HG03025 (cell line): Measurements from ENCODE around the gene HOXC9.
"Not testable (repeated sequence)": the region's sequence is repeated elsewhere in the genome, so short reads cannot be mapped to it uniquely, and the experiment has no call there.

Experiments
- ATAC-seq: cut with Tn5 transposase; IDR thresholded peaks from one replicate; pipeline ENCODE4 v1.9.1; 2021; ENCODE audit warnings: mild to moderate bottlenecking, moderate library complexity; ENCODE audit not compliant: unreplicated experiment, low FRiP score

HOXC9 gene

GRCh38 chr12:54036620-54037359 lies 36.8 kb downstream of the HOXC9 start:
- ATAC-seq: no peak

GRCh38 chr12:54037360-54038283 lies 37.7 kb downstream of the HOXC9 start:
- ATAC-seq: no peak

GRCh38 chr12:54038284-54038870 lies 38.4 kb downstream of the HOXC9 start:
- ATAC-seq: no peak

- ATAC-seq: no peak
These were observed 39.0 kb downstream of the HOXC9 start for GRCh38 chr12:54038871-54039414.

- ATAC-seq: no peak
These were observed 39.6 kb downstream of the HOXC9 start for GRCh38 chr12:54039417-54040147.

GRCh38 chr12:54040148-54040494 lies 40.2 kb downstream of the HOXC9 start:
- no peak for ATAC-seq

- ATAC-seq: no peak
These were observed 40.7 kb downstream of the HOXC9 start for GRCh38 chr12:54040648-54041047.

- ATAC-seq: no peak
These were observed 41.2 kb downstream of the HOXC9 start for GRCh38 chr12:54041097-54041690.

- not testable (repeated sequence) for ATAC-seq
These were observed 42.1 kb downstream of the HOXC9 start for GRCh38 chr12:54042033-54042432.

- ATAC-seq: no peak
These were observed 43.3 kb downstream of the HOXC9 start for GRCh38 chr12:54042970-54043853.

- ATAC-seq: no peak
These were observed 44.6 kb downstream of the HOXC9 start for GRCh38 chr12:54044425-54045103.

- ATAC-seq: no peak
These were observed 45.4 kb downstream of the HOXC9 start for GRCh38 chr12:54045401-54045800.

- no peak for ATAC-seq
These were observed 46.0 kb downstream of the HOXC9 start for GRCh38 chr12:54045868-54046521.

- no peak for ATAC-seq
These were observed 46.8 kb downstream of the HOXC9 start for GRCh38 chr12:54046809-54047159.

GRCh38 chr12:54047160-54047963 lies 47.4 kb downstream of the HOXC9 start:
- ATAC-seq: no peak

GRCh38 chr12:54047964-54048303 lies 48.0 kb downstream of the HOXC9 start:
- ATAC-seq: no peak

GRCh38 chr12:54048406-54049093 lies 48.6 kb downstream of the HOXC9 start:
- ATAC-seq: no peak
